Uterus (tissue), 2 donors: Measurements from ENCODE around the gene HMOX2.

Experiments used
- POLR2A ChIP-seq, 2 donors: fragments of 450-650 bp; IDR thresholded peaks; one replicate each; pipeline ENCODE4 v1.6.1; 2016; ENCODE audit warnings: antibody characterized with exemption in 2 of 2, mild to moderate bottlenecking in 1 of 2, moderate library complexity in 1 of 2
- TF ChIP-seq, protein P1 (sequence below), 4 experiments: fragments of 200-600 bp in 2 of 4; fragments of 450-650 bp in 2 of 4; sonication (generic) in 2 of 4; IDR thresholded peaks; one replicate each; pipeline ENCODE4 v1.5.1; 2016 to 2019; ENCODE audit warnings: antibody characterized with exemption in 4 of 4, mild to moderate bottlenecking in 2 of 4, moderate library complexity in 1 of 4

DNA sequence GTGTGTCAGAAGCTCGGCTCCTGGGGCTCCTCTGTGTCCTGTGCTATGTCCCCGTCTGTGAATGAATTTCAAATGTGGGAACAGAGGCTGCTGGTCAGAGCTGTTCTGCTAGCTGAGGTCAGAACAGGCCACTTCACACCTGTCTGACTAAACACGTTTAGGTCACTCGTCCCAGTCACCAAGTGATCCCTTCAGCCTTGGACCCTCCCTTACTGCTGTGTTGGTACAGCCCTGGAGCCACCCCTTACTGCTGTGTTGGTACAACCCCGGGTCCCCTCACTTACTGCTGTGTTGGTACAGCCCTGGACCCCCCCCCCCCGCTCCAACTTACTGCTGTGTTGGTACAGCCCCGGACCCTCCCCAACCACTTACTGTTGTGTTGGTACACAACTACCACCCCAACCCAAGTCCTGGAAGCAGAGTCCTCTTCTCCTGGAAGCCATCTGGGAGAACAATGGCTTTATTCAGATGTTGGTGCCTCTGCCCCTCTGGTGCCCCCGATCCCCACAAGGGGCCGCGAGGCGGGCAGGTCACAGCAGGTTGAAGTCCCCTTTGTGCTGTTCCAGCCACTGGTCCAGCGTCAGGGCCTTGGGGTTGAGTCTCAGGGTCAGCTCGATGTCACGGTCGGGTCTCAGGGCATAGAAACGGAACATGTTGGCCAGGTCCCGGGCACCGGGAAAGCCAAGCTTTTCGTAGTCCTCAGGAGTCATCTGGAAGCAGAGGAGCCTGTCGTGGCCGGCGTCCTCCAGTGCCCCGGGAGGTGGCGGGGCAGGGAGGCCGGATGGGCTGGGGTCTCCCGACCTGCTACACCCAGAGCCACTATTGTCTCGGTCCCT lies 14.7 kb upstream of the HMOX2 start:
- no peak for TF ChIP-seq POLR2A (IDR thresholded peaks at IDR 0.05)
- TF ChIP-seq, protein P1, sequence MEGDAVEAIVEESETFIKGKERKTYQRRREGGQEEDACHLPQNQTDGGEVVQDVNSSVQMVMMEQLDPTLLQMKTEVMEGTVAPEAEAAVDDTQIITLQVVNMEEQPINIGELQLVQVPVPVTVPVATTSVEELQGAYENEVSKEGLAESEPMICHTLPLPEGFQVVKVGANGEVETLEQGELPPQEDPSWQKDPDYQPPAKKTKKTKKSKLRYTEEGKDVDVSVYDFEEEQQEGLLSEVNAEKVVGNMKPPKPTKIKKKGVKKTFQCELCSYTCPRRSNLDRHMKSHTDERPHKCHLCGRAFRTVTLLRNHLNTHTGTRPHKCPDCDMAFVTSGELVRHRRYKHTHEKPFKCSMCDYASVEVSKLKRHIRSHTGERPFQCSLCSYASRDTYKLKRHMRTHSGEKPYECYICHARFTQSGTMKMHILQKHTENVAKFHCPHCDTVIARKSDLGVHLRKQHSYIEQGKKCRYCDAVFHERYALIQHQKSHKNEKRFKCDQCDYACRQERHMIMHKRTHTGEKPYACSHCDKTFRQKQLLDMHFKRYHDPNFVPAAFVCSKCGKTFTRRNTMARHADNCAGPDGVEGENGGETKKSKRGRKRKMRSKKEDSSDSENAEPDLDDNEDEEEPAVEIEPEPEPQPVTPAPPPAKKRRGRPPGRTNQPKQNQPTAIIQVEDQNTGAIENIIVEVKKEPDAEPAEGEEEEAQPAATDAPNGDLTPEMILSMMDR (IDR thresholded peaks at IDR 0.05) = no peak
